T-cell (primary cell): ENCODE measurements around the gene VSX2. TPM values are rescaled to one million over a fixed set of nuclear protein-coding genes. Genes with fewer than 3 reads are reported as not detected.

Source experiments
- ATAC-seq, 4 experiments: fragments of 200-7000 bp in 3 of 4; fragments of 150-1000 bp in 1 of 4; cut with Tn5 transposase; replicated peaks in 1 of 4; 1 replicate in 3 of 4; 2 replicates in 1 of 4; pipeline ENCODE4 v1.10.0; 2021; ENCODE audit warnings: moderate library complexity in 3 of 4, mild to moderate bottlenecking in 2 of 4, moderate number of reproducible peaks in 1 of 4
- CTCF ChIA-PET, 2 donors: fragments of 300-600 bp; sonication (Branson Sonifier 250); formaldehyde crosslinking; loops; one replicate each; lab custom pipeline; 2022; ENCODE audit warnings: antibody characterized with exemption in 2 of 2; lab: Charles Lee
- POLR2A ChIA-PET, 2 donors: fragments of 300-600 bp; sonication (Branson Sonifier 250); formaldehyde crosslinking; loops; one replicate each; lab custom pipeline; 2022; ENCODE audit warnings: antibody characterized with exemption in 2 of 2; lab: Charles Lee
- DNase-seq, 35 experiments: peaks; one replicate each; pipeline versions ENCODE4 v3.0.0 to v3.0.0-alpha.2; 2013 to 2023
- H3K27ac ChIP-seq: one replicate; pipeline ENCODE4 v1.5.1; 2013; ENCODE audit warnings: low read length
- H3K27me3 ChIP-seq, 2 experiments: replicated peaks in 1 of 2; 1 replicate in 1 of 2; 2 replicates in 1 of 2; pipeline versions ENCODE4 v1.6.1 to v1.7.0; 2013; ENCODE audit warnings: low read length in 1 of 2, mixed read lengths in 1 of 2; ENCODE audit not compliant: control insufficient read depth in 2 of 2, insufficient read depth in 2 of 2; ENCODE audit errors: extremely low read depth in 1 of 2
- H3K36me3 ChIP-seq, 2 donors: 1 replicate in 1 of 2; 2 replicates in 1 of 2; pipeline versions ENCODE4 v1.6.1 to v1.7.0; 2013; ENCODE audit warnings: low read length in 1 of 2; ENCODE audit not compliant: control insufficient read depth in 2 of 2, insufficient read depth in 1 of 2; ENCODE audit errors: extremely low read depth in 1 of 2
- H3K4me1 ChIP-seq, 2 experiments: 1 replicate in 1 of 2; 2 replicates in 1 of 2; pipeline versions ENCODE4 v1.6.1 to v1.7.0; 2013; ENCODE audit warnings: low read length in 2 of 2, mixed read lengths in 1 of 2; ENCODE audit not compliant: insufficient read depth in 2 of 2, control insufficient read depth in 1 of 2; ENCODE audit errors: extremely low read depth in 1 of 2
- H3K4me3 ChIP-seq, 2 donors: 1 replicate in 1 of 2; 2 replicates in 1 of 2; pipeline versions ENCODE4 v1.5.1 to v1.7.0; 2013; ENCODE audit warnings: mild to moderate bottlenecking in 2 of 2, low read length in 1 of 2, moderate library complexity in 1 of 2; ENCODE audit not compliant: control insufficient read depth in 1 of 2; ENCODE audit errors: extremely low read depth in 1 of 2
- H3K9me3 ChIP-seq: 2 replicates; pipeline ENCODE4 v1.7.0; 2013
- H3K27ac Mint-ChIP-seq, 2 donors: one replicate each; pipeline ENCODE4 v1.8.0; 2020 to 2021; ENCODE audit warnings: mild to moderate bottlenecking in 2 of 2, mixed read lengths in 2 of 2
- H3K27me3 Mint-ChIP-seq, 2 donors: one replicate each; pipeline ENCODE4 v1.8.0; 2021 to 2022; ENCODE audit warnings: mixed read lengths in 2 of 2
- H3K36me3 Mint-ChIP-seq: one replicate; pipeline ENCODE4 v1.8.0; 2021; ENCODE audit warnings: mixed read lengths
- H3K4me1 Mint-ChIP-seq, 3 donors: one replicate each; pipeline ENCODE4 v1.8.0; 2020 to 2022; ENCODE audit warnings: mixed read lengths in 3 of 3, mild to moderate bottlenecking in 1 of 3
- H3K4me3 Mint-ChIP-seq, 3 donors: one replicate each; pipeline ENCODE4 v1.8.0; 2020 to 2022; ENCODE audit warnings: mild to moderate bottlenecking in 3 of 3, mixed read lengths in 3 of 3, moderate library complexity in 3 of 3
- H3K9me3 Mint-ChIP-seq, 3 donors: one replicate each; pipeline ENCODE4 v1.8.0; 2020 to 2022; ENCODE audit warnings: mixed read lengths in 3 of 3
- WGBS: methylation state at CpG from one replicate; pipeline ENCODE4 v1.1.5; 2013; ENCODE audit warnings: missing lambda C conversion rate; ENCODE audit not compliant: insufficient coverage; 5-methylcytosine and 5-hydroxymethylcytosine counted together
- total RNA-seq, 35 experiments: library from RNA in 6 of 35; stranded (reverse) in 6 of 35; fragments of 120-200 nt in 1 of 35; gene quantifications; one replicate each; pipeline versions ENCODE4 v1.2.1 to v1.2.4 and lab custom pipeline; 2013 to 2026

VSX2 gene
- total RNA-seq, 5 donors from 2014 or later (not counting 1 experiment from before 2014, with no cell fraction given) = not detected

DNA sequence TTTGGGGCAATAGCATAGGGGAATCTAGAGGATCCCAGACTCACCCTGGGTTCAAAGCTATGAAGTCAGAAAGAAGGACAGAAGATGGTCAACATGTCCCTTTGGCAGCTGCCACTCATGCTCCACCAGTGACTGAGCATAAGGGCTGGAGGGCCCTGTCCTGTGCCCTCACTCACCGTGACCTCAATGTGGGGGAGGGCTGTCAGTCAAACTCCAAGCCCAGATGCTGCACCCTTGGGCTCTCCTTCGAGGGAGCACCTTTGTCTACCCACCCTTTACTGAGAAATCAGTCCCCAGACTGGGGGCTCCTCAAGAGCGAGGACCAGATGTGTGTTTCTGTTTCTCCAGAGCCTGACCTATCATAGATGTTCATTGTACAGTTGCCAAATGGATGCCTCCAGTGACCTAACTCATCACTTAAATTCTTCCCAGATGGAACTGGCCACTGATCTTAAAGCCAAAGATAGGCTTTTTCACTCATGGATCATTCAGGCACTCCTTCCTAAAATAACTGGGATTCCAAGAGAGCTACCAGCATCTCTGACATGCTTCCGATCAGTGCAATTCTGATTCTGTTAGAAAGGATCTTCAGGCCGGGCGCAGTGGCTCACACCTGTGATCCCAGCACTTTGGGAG lies 27.2 kb upstream of the VSX2 start:
- Histone ChIP-seq H3K4me1 (no peaks in the 10 kb centered on the region), H3K4me3 (no peak overlapping the region), H3K27ac (no peak overlapping the region), H3K27me3 (peaks cover 0 to 26% of the 10 kb centered on the region in 2 experiments), H3K36me3 (no peaks in the 10 kb centered on the region), H3K9me3 (no peaks in the 10 kb centered on the region)
- ChIA-PET CTCF (no interaction called here), POLR2A (no interaction called here)
- Mint-ChIP-seq H3K36me3 (no peaks in the 10 kb centered on the region), H3K4me1 (no peaks in the 10 kb centered on the region), H3K9me3 (no peaks in the 10 kb centered on the region), H3K27me3 (peaks cover 6 to 15% of the 10 kb centered on the region in 2 donors), H3K27ac (no peak overlapping the region), H3K4me3 (no peak overlapping the region)
- 57% methylated on average over 4 of the region's 6 CpGs for whole genome bisulfite sequencing
- no peak for DNase-seq
- no peak for ATAC-seq

DNA sequence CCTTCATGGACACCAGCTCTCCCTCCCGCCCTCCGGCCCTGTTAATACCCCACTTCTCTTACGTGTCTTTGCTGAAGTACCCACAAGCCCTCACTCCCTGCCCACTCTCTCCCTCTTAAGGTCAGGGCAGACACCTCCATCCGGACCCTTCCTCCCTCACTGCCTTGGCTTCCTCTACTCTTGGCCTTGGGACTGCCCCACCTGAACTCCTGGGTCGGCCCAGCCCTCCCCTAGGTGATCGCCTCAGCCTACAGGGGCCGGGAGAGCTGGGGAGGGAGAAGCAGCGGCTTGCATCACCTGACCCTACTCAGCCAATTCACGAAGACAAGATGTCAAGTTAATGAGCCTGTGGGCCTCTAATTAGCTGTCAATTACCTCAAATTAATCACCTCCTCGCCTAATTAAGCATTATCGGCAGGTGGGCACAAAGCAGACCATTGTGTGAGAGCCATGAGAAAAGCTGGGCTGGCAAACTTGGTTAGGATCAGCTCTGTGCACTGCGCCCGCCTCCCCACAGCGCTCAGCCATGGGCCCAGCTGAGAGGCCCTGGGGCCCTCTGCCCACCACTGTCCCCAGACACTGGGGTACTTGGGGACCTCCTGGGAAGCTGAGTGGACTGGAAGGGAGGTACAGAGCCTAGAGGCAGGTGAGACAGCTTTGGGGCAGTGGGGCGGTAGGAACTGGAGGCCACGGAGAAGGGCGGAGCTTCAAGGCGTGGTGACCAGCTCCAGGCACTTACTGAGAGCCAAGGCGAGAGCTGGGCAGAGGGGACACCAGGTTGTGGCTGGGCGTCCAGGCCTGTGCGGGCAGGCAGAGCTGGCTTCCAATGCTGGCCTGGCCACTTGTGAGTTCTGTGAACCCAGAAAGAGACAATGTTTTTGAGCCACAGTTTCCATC lies 25.1 kb upstream of the VSX2 start:
- H3K4me3 ChIP-seq = no peak overlapping the region
- ATAC-seq (no peak), DNase-seq (no peak)
- no peaks in the 10 kb centered on the region for H3K9me3 ChIP-seq
- H3K36me3 Mint-ChIP-seq = no peaks in the 10 kb centered on the region
- no peaks in the 10 kb centered on the region for H3K36me3 ChIP-seq
- H3K27ac ChIP-seq = no peak overlapping the region
- ChIA-PET POLR2A (no interaction called here), CTCF (no interaction called here)
- peaks cover 12 to 15% of the 10 kb centered on the region in 2 donors for H3K27me3 Mint-ChIP-seq
- H3K4me3 Mint-ChIP-seq = no peak overlapping the region
- H3K27me3 ChIP-seq = peaks cover 0 to 38% of the 10 kb centered on the region in 2 experiments
- H3K4me1 ChIP-seq = peaks cover 0 to 10% of the 10 kb centered on the region in 2 experiments
- no peaks in the 10 kb centered on the region for H3K9me3 Mint-ChIP-seq
- WGBS = 91% methylated on average over 10 of the region's 21 CpGs
- H3K27ac Mint-ChIP-seq = no peak overlapping the region
- peaks cover 0 to 4% (median 4%) of the 10 kb centered on the region in 3 donors for H3K4me1 Mint-ChIP-seq

DNA sequence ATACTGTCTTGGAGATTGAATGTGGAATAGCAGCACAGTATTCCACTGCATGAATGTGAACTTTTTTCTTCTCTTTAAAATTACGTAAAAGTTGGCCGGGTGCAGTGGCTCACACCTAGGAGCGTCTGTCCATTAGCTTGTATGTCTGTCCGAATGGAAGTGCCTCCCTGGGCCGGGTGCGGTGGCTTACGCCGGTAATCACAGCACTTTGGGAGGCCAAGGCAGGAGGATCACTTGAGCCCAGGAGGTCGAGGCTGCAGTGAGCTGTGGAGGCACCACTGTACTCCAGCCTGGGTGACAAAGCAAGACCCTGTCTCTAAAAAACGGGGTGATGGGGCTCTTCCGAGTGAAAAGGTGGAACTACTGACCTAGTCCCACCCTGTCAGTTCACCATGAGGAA lies 22.6 kb upstream of the VSX2 start:
- Mint-ChIP-seq H3K4me3 (no peak overlapping the region), H3K36me3 (no peaks in the 10 kb centered on the region), H3K27ac (no peak overlapping the region), H3K4me1 (peaks cover 0 to 4% (median 4%) of the 10 kb centered on the region in 3 donors), H3K9me3 (no peaks in the 10 kb centered on the region), H3K27me3 (peaks cover 14 to 19% of the 10 kb centered on the region in 2 donors)
- WGBS = 79% methylated on average over 11 of the region's 11 CpGs
- ChIA-PET POLR2A (no interaction called here), CTCF (no interaction called here)
- Histone ChIP-seq H3K4me3 (no peak overlapping the region), H3K27me3 (peaks cover 0 to 49% of the 10 kb centered on the region in 2 experiments), H3K36me3 (no peaks in the 10 kb centered on the region), H3K27ac (no peak overlapping the region), H3K4me1 (peaks cover 0 to 10% of the 10 kb centered on the region in 2 experiments), H3K9me3 (no peaks in the 10 kb centered on the region)
- no peak for DNase-seq
- ATAC-seq = no peak

DNA sequence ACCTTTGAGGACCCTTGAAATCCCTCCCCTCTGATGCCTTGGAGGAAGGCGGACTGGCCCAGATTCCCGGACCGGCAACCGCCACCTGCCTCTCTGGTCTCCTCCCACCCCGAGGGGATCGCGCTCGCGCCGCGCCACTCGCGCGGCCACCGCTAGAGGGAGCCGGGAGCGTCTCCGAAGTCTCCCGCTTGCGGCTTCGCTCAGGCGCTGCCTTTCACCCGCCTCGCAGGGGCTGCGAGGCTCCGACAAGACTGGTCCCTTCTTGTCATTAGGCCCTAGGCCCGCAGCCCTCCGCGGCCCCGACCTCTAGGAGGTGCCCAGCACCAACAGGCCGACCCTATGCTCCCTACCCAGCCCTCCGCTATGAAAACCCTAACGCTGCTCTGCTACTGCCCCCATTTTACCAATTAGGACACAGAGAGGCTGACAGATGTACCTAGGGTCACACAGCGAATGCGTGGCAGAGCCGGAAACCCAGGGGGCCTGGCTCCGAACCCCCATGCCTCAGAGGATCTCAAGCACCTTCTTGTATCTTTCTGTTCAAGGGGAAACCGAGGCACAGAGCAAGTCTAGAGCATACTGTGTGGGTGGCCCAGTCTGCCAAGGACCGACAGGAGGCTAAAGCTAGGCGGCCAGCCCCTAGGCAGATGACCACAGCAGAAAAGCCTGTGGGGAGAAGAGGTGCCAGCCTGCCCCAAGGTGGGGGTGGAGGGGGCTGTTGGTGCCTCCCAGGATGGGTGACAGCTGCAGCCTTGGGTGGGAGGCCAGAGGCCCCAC lies 21.4 kb upstream of the VSX2 start:
- ChIA-PET CTCF (interaction anchor here in 1 of 2 donors (0.7 kb wide), 1 partner anchor 36 kb away, joined by 3 read pairs; no protein-coding TSS in a partner anchor), POLR2A (no interaction called here)
- no peaks in the 10 kb centered on the region for H3K36me3 ChIP-seq
- Mint-ChIP-seq H3K4me1 (peaks cover 0 to 4% (median 4%) of the 10 kb centered on the region in 3 donors), H3K4me3 (peak overlapping the region; percentile 21 to 41 (median 28)), H3K27ac (no peak overlapping the region), H3K27me3 (peaks cover 13 to 26% of the 10 kb centered on the region in 2 donors), H3K36me3 (no peaks in the 10 kb centered on the region), H3K9me3 (no peaks in the 10 kb centered on the region)
- 13% methylated on average over 40 of the region's 40 CpGs for WGBS
- peaks cover 0 to 10% of the 10 kb centered on the region in 2 experiments for H3K4me1 ChIP-seq
- peak overlapping the region; percentile 16 to 50 for H3K4me3 ChIP-seq
- ATAC-seq (peak; percentile 91 to 96 (median 92)), DNase-seq (peak; percentile 31 to 77 (median 63))
- no peaks in the 10 kb centered on the region for H3K9me3 ChIP-seq
- H3K27me3 ChIP-seq = peaks cover 0 to 50% of the 10 kb centered on the region in 2 experiments
- H3K27ac ChIP-seq = no peak overlapping the region

DNA sequence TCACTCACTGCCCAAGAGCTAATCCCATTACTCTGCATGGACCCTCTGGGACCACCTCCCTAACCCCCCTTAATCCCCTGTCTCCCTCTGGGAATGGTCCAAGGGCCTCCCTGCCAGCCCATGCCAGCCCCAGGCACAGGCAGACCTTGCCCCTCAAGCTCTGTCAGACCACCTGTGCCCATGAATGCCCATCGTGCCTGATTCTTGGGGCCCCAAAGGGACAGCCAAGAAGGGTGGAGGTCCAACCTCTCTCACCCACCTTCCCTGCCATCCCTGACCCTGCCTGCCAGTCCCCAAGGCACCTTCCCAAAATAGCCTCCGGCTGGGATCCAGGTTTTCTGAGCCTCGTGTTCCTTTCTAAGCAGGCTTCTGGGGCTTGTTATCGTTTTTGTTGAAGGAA lies 20.8 kb upstream of the VSX2 start:
- no peaks in the 10 kb centered on the region for H3K9me3 Mint-ChIP-seq
- H3K4me3 ChIP-seq = no peak overlapping the region
- 84% methylated on average over 2 of the region's 4 CpGs for WGBS
- H3K4me3 Mint-ChIP-seq = no peak overlapping the region
- peaks cover 0 to 10% of the 10 kb centered on the region in 2 experiments for H3K4me1 ChIP-seq
- no peak overlapping the region for H3K27ac ChIP-seq
- no peaks in the 10 kb centered on the region for H3K9me3 ChIP-seq
- no peak overlapping the region for H3K27ac Mint-ChIP-seq
- POLR2A ChIA-PET = no interaction called here
- no peaks in the 10 kb centered on the region for H3K36me3 Mint-ChIP-seq
- DNase-seq (no peak), ATAC-seq (no peak)
- CTCF ChIA-PET = interaction anchor here in 1 of 2 donors (0.7 kb wide), 1 partner anchor 36 kb away, joined by 3 read pairs; no protein-coding TSS in a partner anchor
- H3K4me1 Mint-ChIP-seq = peaks cover 0 to 4% (median 4%) of the 10 kb centered on the region in 3 donors
- peaks cover 13 to 26% of the 10 kb centered on the region in 2 donors for H3K27me3 Mint-ChIP-seq
- H3K27me3 ChIP-seq = peaks cover 0 to 52% of the 10 kb centered on the region in 2 experiments
- H3K36me3 ChIP-seq = no peaks in the 10 kb centered on the region
